Adrenal gland (tissue), 5 donors: Measurements from ENCODE around the gene GTF2A1L.

ENCODE experiments used
- CTCF ChIP-seq, 6 experiments: fragments of 450-650 bp in 4 of 6; fragments of 200-600 bp in 2 of 6; sonication (generic) in 1 of 6; IDR thresholded peaks; 1 replicate in 5 of 6; 2 replicates in 1 of 6; pipeline versions ENCODE4 v1.5.1 to v1.8.0; 2016 to 2021; ENCODE audit warnings: antibody characterized with exemption in 6 of 6, mild to moderate bottlenecking in 2 of 6, moderate library complexity in 1 of 6
- POLR2A ChIP-seq, 2 donors: fragments of 450-650 bp; IDR thresholded peaks; one replicate each; pipeline ENCODE4 v1.6.1; 2017; ENCODE audit warnings: antibody characterized with exemption in 2 of 2, mild to moderate bottlenecking in 2 of 2, moderate library complexity in 1 of 2
- donor health status: DM: no; HTN: no; CAD: no.

GRCh38 chr2:48724278-48724677 lies 106.6 kb downstream of the GTF2A1L start:
- TF ChIP-seq POLR2A (IDR thresholded peaks at IDR 0.05) (no peak), CTCF (IDR thresholded peaks at IDR 0.05) (no peak)
